Stimulated activated CD8-positive, alpha-beta memory T cell treated with anti-CD3 and anti-CD28 coated beads, Interleukin-15, amount 100 ng/mL, for 24 hours (primary cell): ENCODE measurements around the gene ARHGAP22.

Experiments
- DNase-seq: peaks from one replicate; pipeline ENCODE4 v3.0.0-alpha.2; 2020; ENCODE audit warnings: low read depth

ARHGAP22 gene

GRCh38 chr10:48552946-48553564 lies 51.8 kb downstream of the ARHGAP22 start:
- DNase-seq, result no peak

- no peak for DNase-seq
These were observed 52.8 kb downstream of the ARHGAP22 start for GRCh38 chr10:48551861-48552591.

- DNase-seq, result no peak
These were observed 53.9 kb downstream of the ARHGAP22 start for GRCh38 chr10:48550977-48551376.

- DNase-seq, result no peak
These were observed 54.7 kb downstream of the ARHGAP22 start for GRCh38 chr10:48550071-48550691.

GRCh38 chr10:48549236-48549635 lies 55.6 kb downstream of the ARHGAP22 start:
- DNase-seq, result no peak

- no peak for DNase-seq
These were observed 56.2 kb downstream of the ARHGAP22 start for GRCh38 chr10:48548531-48549135.

- no peak for DNase-seq
These were observed 56.9 kb downstream of the ARHGAP22 start for GRCh38 chr10:48547981-48548380.

- DNase-seq, result no peak
These were observed 57.6 kb downstream of the ARHGAP22 start for GRCh38 chr10:48547061-48547895.

GRCh38 chr10:48545462-48546145 lies 59.3 kb downstream of the ARHGAP22 start:
- no peak for DNase-seq

GRCh38 chr10:48543182-48543844 lies 61.6 kb downstream of the ARHGAP22 start:
- no peak for DNase-seq

GRCh38 chr10:48542471-48543181 lies 62.2 kb downstream of the ARHGAP22 start:
- DNase-seq, result no peak

- no peak for DNase-seq
These were observed 63.6 kb downstream of the ARHGAP22 start for GRCh38 chr10:48541144-48541795.

- DNase-seq, result no peak
These were observed 66.3 kb downstream of the ARHGAP22 start for GRCh38 chr10:48538611-48539010.

GRCh38 chr10:48536916-48537890 lies 67.7 kb downstream of the ARHGAP22 start:
- no peak for DNase-seq

GRCh38 chr10:48536156-48536500 lies 68.7 kb downstream of the ARHGAP22 start:
- no peak for DNase-seq

- DNase-seq, result no peak
These were observed 69.3 kb downstream of the ARHGAP22 start for GRCh38 chr10:48535416-48536155.

- no peak for DNase-seq
These were observed 70.7 kb downstream of the ARHGAP22 start for GRCh38 chr10:48533951-48534720.
